CD4-positive, alpha-beta T cell treated with Interleukin-1 beta for 1 hour (primary cell): Measurements from ENCODE around the gene RBX1.
"Not testable (repeated sequence)": the region's sequence is repeated elsewhere in the genome, so short reads cannot be mapped to it uniquely, and the experiment has no call there.

ENCODE experiments used
- DNase-seq, 2 donors: peaks; one replicate each; pipeline ENCODE4 v3.0.0-alpha.2; 2020 to 2022

RBX1 gene

GRCh38 chr22:40950962-40951794, at the start of gene RBX1:
Gene RBX1, plus strand, starts transcription at chr22:40951378. Its CDS starts 21 bp downstream, at chr22:40951399.
- DNase-seq = peak; percentile 99

- DNase-seq = no peak
These were observed 47.1 kb upstream of the RBX1 start for GRCh38 chr22:40904101-40904500.

GRCh38 chr22:40908895-40909294, 42.3 kb upstream of the RBX1 start:
- DNase-seq = no peak

GRCh38 chr22:40911772-40912171, 39.4 kb upstream of the RBX1 start:
- no peak for DNase-seq

GRCh38 chr22:40912987-40913386, 38.2 kb upstream of the RBX1 start:
- not testable (repeated sequence) for DNase-seq

GRCh38 chr22:40919446-40919845, 31.7 kb upstream of the RBX1 start:
- DNase-seq = no peak

- no peak for DNase-seq
These were observed 30.7 kb upstream of the RBX1 start for GRCh38 chr22:40920526-40920925.

GRCh38 chr22:40922484-40923303, 28.5 kb upstream of the RBX1 start:
- DNase-seq = peak in 1 of 2 donors; percentile 78

GRCh38 chr22:40928657-40929056, 22.5 kb upstream of the RBX1 start:
- no peak for DNase-seq

- no peak for DNase-seq
These were observed 18.8 kb upstream of the RBX1 start for GRCh38 chr22:40932396-40932795.

- DNase-seq = no peak
These were observed 12.0 kb upstream of the RBX1 start for GRCh38 chr22:40939202-40939601.

- peak in 1 of 2 donors; percentile 34 for DNase-seq
These were observed 822 bp downstream of the RBX1 start for GRCh38 chr22:40951795-40952605.

- DNase-seq = no peak
These were observed 2.3 kb downstream of the RBX1 start for GRCh38 chr22:40953471-40953870.

GRCh38 chr22:40954113-40954512, 2.9 kb downstream of the RBX1 start:
- DNase-seq = no peak

GRCh38 chr22:40955571-40955970, 4.4 kb downstream of the RBX1 start:
- no peak for DNase-seq

GRCh38 chr22:40957601-40958000, 6.4 kb downstream of the RBX1 start:
- no peak for DNase-seq

- DNase-seq = no peak
These were observed 7.1 kb downstream of the RBX1 start for GRCh38 chr22:40958299-40958698.

- no peak for DNase-seq
These were observed 9.0 kb downstream of the RBX1 start for GRCh38 chr22:40960145-40960544.

GRCh38 chr22:40965936-40966725, 15.0 kb downstream of the RBX1 start:
- DNase-seq = no peak

GRCh38 chr22:40966726-40967085, 15.5 kb downstream of the RBX1 start:
- peak in 1 of 2 donors; percentile 22 for DNase-seq

GRCh38 chr22:40967111-40967760, 16.1 kb downstream of the RBX1 start:
- DNase-seq = no peak

- DNase-seq = no peak
These were observed 21.4 kb downstream of the RBX1 start for GRCh38 chr22:40972587-40972986.
